HCT116 (cell line): ENCODE measurements around the gene NCF4. TPM values are rescaled to one million over a fixed set of nuclear protein-coding genes. Genes with fewer than 3 reads are reported as not detected.

Experiments
- ATAC-seq: fragments of 200-7000 bp; cut with Tn5 transposase; 2 replicates; pipeline ENCODE4 v1.9.1; 2020; ENCODE audit warnings: mild to moderate bottlenecking, moderate library complexity
- BruUV-seq: library from RNA; stranded (reverse); fragments of 400-500 nt; replicated peaks from 2 replicates; lab custom pipeline; 2021; lab: Mats Ljungman, UMichigan
- CTCF ChIA-PET: fragments of 300-600 bp; sonication (Branson Sonifier 250); formaldehyde crosslinking; loops from one replicate; lab custom pipeline; 2021; ENCODE audit warnings: antibody characterized with exemption; lab: Charles Lee
- POLR2A ChIA-PET: fragments of 300-600, 350-600 bp; sonication (Branson Sonifier 250); formaldehyde crosslinking; loops from one replicate; lab custom pipeline; 2021; ENCODE audit warnings: antibody characterized with exemption; lab: Charles Lee
- RAD21 ChIA-PET, 2 experiments: fragments of 300-600 bp; sonication (Branson Sonifier 250); formaldehyde crosslinking; loops; one replicate each; lab custom pipeline; 2023; ENCODE audit warnings: low total read pairs in 2 of 2; ENCODE audit not compliant: uncharacterized antibody in 2 of 2, unreplicated experiment in 2 of 2, low non-redundant PET in 1 of 2; lab: Charles Lee
- DNase-seq: peaks from one replicate; pipeline ENCODE4 v3.0.0-alpha.2; 2010; ENCODE audit warnings: low read depth, low spot score
- H2AFZ ChIP-seq: fragments of 200-600 bp; shearing (Covaris generic), sonication (generic); 2 replicates; pipeline ENCODE4 v1.6.1; 2017; ENCODE audit warnings: low read depth, mixed run types, mixed read lengths, antibody characterized with exemption, low read length; ENCODE audit not compliant: poor library complexity, severe bottlenecking
- H3K27ac ChIP-seq: 2 replicates; pipeline ENCODE4 v1.5.1; 2012; ENCODE audit warnings: low read depth, low read length
- H3K27me3 ChIP-seq: fragments of 200-600 bp; sonication (generic); 2 replicates; pipeline ENCODE4 v1.6.1; 2016; ENCODE audit warnings: mixed run types, low read length, mixed read lengths; ENCODE audit not compliant: insufficient read depth
- H3K36me3 ChIP-seq, 2 experiments: fragments of 200-500 bp in 1 of 2; fragments of 200-600 bp in 1 of 2; sonication (Bioruptor generic) in 1 of 2; sonication (generic) in 1 of 2; 2 replicates each; pipeline versions ENCODE4 v1.5.1 to v1.6.1; 2014 to 2016; ENCODE audit warnings: low read length in 2 of 2, inconsistent platforms in 1 of 2, mixed read lengths in 1 of 2, mixed run types in 1 of 2; ENCODE audit not compliant: insufficient read depth in 2 of 2, control insufficient read depth in 1 of 2
- H3K4me1 ChIP-seq, 2 experiments: fragments of 200-600 bp in 1 of 2; sonication (generic) in 1 of 2; 2 replicates each; pipeline versions ENCODE4 v1.5.1 to v1.6.1; 2012 to 2017; ENCODE audit warnings: low read length in 2 of 2, inconsistent platforms in 1 of 2, mild to moderate bottlenecking in 1 of 2, mixed read lengths in 1 of 2, mixed run types in 1 of 2, moderate library complexity in 1 of 2; ENCODE audit not compliant: insufficient read depth in 2 of 2, control insufficient read depth in 1 of 2
- H3K4me2 ChIP-seq: fragments of 200-600 bp; sonication (generic); 2 replicates; pipeline ENCODE4 v1.6.1; 2017; ENCODE audit warnings: mixed run types, low read length, mixed read lengths
- H3K4me3 ChIP-seq, 2 experiments: fragments of 200-600 bp in 1 of 2; sonication (generic) in 1 of 2; replicated peaks in 1 of 2; 2 replicates each; pipeline ENCODE4 v1.5.1; 2011 to 2016; ENCODE audit warnings: low read length in 2 of 2, control low read depth in 1 of 2, low read depth in 1 of 2, mild to moderate bottlenecking in 1 of 2, mixed read lengths in 1 of 2, mixed run types in 1 of 2
- H3K79me2 ChIP-seq: fragments of 200-600 bp; sonication (generic); 2 replicates; pipeline ENCODE4 v1.6.1; 2017; ENCODE audit warnings: mild to moderate bottlenecking, mixed run types, low read length, moderate library complexity, mixed read lengths; ENCODE audit not compliant: insufficient read depth
- H3K9ac ChIP-seq: fragments of 200-600 bp; sonication (generic); 2 replicates; pipeline ENCODE4 v1.6.1; 2016; ENCODE audit warnings: low read length, mixed read lengths
- H3K9me2 ChIP-seq: fragments of 200-600 bp; sonication (generic), shearing (Covaris generic); 2 replicates; pipeline ENCODE4 v1.6.1; 2017; ENCODE audit warnings: mixed run types, mild to moderate bottlenecking, moderate library complexity; ENCODE audit not compliant: insufficient read depth
- H3K9me3 ChIP-seq, 2 experiments: fragments of 200-500 bp in 1 of 2; fragments of 200-600 bp in 1 of 2; sonication (Bioruptor generic) in 1 of 2; sonication (generic) in 1 of 2; 2 replicates each; pipeline ENCODE4 v1.6.1; 2014 to 2017; ENCODE audit warnings: low read length in 2 of 2, mixed read lengths in 2 of 2, inconsistent platforms in 1 of 2, low read depth in 1 of 2, mild to moderate bottlenecking in 1 of 2, mixed run types in 1 of 2, moderate library complexity in 1 of 2; ENCODE audit not compliant: control insufficient read depth in 1 of 2, insufficient read depth in 1 of 2
- H4K20me1 ChIP-seq: fragments of 200-600 bp; sonication (generic), shearing (Covaris generic); 2 replicates; pipeline ENCODE4 v1.6.1; 2017; ENCODE audit warnings: mixed run types, mild to moderate bottlenecking, moderate library complexity; ENCODE audit not compliant: insufficient read depth
- CBX3 ChIP-seq: IDR thresholded peaks from 2 replicates; pipeline ENCODE4 v1.6.1; 2012; ENCODE audit warnings: low read depth
- CTCF ChIP-seq, 3 experiments: fragments of 200-600 bp in 1 of 3; sonication (generic) in 1 of 3; IDR thresholded peaks in 2 of 3; conservative IDR thresholded peaks in 1 of 3; 2 replicates each; pipeline ENCODE4 v1.5.1; 2012 to 2017; ENCODE audit warnings: low read depth in 2 of 3, low read length in 2 of 3, antibody characterized with exemption in 1 of 3, borderline replicate concordance in 1 of 3, control low read depth in 1 of 3, mild to moderate bottlenecking in 1 of 3, mixed read lengths in 1 of 3, mixed run types in 1 of 3, moderate library complexity in 1 of 3; ENCODE audit not compliant: insufficient read depth in 1 of 3
- EZH2phosphoT487 ChIP-seq: fragments of 200-600 bp; IDR thresholded peaks from 2 replicates; pipeline ENCODE4 v1.6.1; 2018; ENCODE audit warnings: antibody characterized with exemption, borderline replicate concordance
- POLR2AphosphoS5 ChIP-seq: IDR thresholded peaks from 2 replicates; pipeline ENCODE4 v1.6.1; 2011; ENCODE audit warnings: mild to moderate bottlenecking, low read depth, low read length, moderate library complexity
- RAD21 ChIP-seq: IDR thresholded peaks from 2 replicates; pipeline ENCODE4 v1.6.1; 2012; ENCODE audit warnings: low read depth, mild to moderate bottlenecking
- SRF ChIP-seq: IDR thresholded peaks from 2 replicates; pipeline ENCODE4 v1.6.1; 2012; ENCODE audit warnings: low read depth
- TCF7L2 ChIP-seq: IDR thresholded peaks from 2 replicates; pipeline ENCODE4 v1.7.0; 2011; ENCODE audit warnings: borderline replicate concordance, inconsistent platforms; ENCODE audit not compliant: insufficient read depth, insufficient read length; ENCODE audit errors: extremely low read depth
- YY1 ChIP-seq: IDR thresholded peaks from 2 replicates; pipeline ENCODE4 v1.6.1; 2011; ENCODE audit warnings: low read length, low read depth, moderate library complexity, mild to moderate bottlenecking; ENCODE audit not compliant: insufficient replicate concordance; ENCODE audit errors: extremely low read depth
- intact Hi-C: fragments of 100-400 bp; cut with micrococcal nuclease; formaldehyde crosslinking; loops from 2 replicates; pipeline ENCODE4 v1.10.0; 2022
- total RNA-seq: library from RNA; stranded (reverse); gene quantifications from one replicate; pipeline ENCODE4 v1.2.1, GENCODE V29; 2021; ENCODE audit not compliant: unreplicated experiment

NCF4 gene
- total RNA-seq, 1 experiment from 2014 or later = 0.37 TPM

GRCh38 chr22:36856121-36856791 is 4.5 kb upstream of the NCF4 start:
- ChIA-PET POLR2A (interaction anchor here (1.1 kb wide), 1 partner anchor 108 kb away, joined by 3 read pairs; no protein-coding TSS in a partner anchor), RAD21 (no interaction called here), CTCF (interaction anchor here (0.6 to 3.0 kb wide), 27 partner anchors 9 to 314 kb away, joined by 3 to 40 read pairs (median 4); partner anchors contain the start of gene IFT27)
- peak overlapping the region; percentile 66 for H2AFZ ChIP-seq
- TF ChIP-seq YY1 (peak; percentile 61), RAD21 (peak; percentile 82), POLR2AphosphoS5 (0 out of 2 replicates have a peak, but pooled peaks have one; percentile 14), TCF7L2 (peak; percentile 48), CTCF (IDR thresholded peaks at IDR 0.05 in 2 of 3, conservative IDR thresholded peaks at IDR 0.05 in 1 of 3; ENCODE audit: borderline replicate concordance in 1 of 3, insufficient read depth in 1 of 3, low read depth in 2 of 3, low read length in 2 of 3) (peak; percentile 100), SRF (no peak), CBX3 (peak; percentile 62; the same call in 1 of the 2 replicates), EZH2phosphoT487 (no peak)
- H3K4me3 ChIP-seq = peak overlapping the region in 1 of 2 experiments; percentile 8; a peak in 1 of 4 replicates
- no peaks in the 10 kb centered on the region for H3K9me3 ChIP-seq
- H3K9ac ChIP-seq = no peak overlapping the region
- H3K79me2 ChIP-seq = no peaks in the 10 kb centered on the region
- H3K4me1 ChIP-seq = peaks cover 0 to 19% of the 10 kb centered on the region in 2 experiments; a peak in 1 of 4 replicates
- peak overlapping the region; percentile 66 for H3K4me2 ChIP-seq
- no peaks in the 10 kb centered on the region for H3K36me3 ChIP-seq
- no peaks in the 10 kb centered on the region for H3K27me3 ChIP-seq
- H4K20me1 ChIP-seq = no peaks in the 10 kb centered on the region
- no peak overlapping the region for H3K27ac ChIP-seq
- intact Hi-C loops = loop anchor here (1.0 to 10.0 kb wide), 3 partner anchors 74 to 339 kb away; no protein-coding TSS in a partner anchor
- no TSS peak for BruUV-seq
- DNase-seq (peak; percentile 73), ATAC-seq (peak; percentile 92)
- no peaks in the 10 kb centered on the region for H3K9me2 ChIP-seq
